ENCODE results near the gene COCH. TPM values are rescaled to one million over a fixed set of nuclear protein-coding genes. Genes with fewer than 3 reads are reported as not detected.

The COCH gene
- total and polyA plus RNA-seq, 2 experiments from 2014 or later: 12.9 to 20.6 TPM

DNA sequence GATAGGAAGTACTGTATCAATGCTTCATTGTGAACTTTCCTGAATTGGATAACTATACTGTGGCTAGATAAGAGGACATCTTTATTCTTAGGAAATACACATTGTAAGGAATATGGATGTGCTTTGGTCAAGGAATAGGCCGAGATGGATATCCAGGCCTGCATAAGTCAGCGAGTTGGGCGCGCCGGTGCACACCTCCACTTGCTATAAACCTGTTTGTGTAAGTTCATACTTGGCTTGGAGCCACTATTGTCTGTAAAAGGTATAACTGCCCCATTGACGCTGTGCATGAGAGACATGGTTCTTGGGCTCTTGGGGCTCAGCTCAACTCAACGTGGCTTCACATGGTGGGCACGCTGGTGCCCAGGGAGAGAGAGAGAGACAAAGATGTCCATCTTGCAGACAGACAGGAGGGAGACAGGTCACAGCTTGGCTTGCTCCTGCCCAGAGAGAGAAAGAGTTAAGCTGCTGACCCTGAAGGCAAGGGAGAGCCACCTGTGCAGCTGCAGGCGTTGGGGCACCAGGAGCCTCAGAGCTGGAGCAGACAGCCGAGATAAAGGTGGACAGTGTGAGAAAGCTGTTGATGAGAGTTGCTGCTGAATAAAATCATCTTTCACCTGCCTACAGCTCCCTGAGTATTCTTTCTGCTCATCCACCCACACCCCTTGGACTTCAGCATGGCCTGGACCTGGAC, 34.1 kb upstream of the COCH start:
- H4K20me1 ChIP-seq (replicated peaks; ENCODE audit: insufficient read depth): no peaks in the 10 kb centered on the region
- H3F3A ChIP-seq (replicated peaks; ENCODE audit: low read depth): no peaks in the 10 kb centered on the region
- H3K9me3 Mint-ChIP-seq: peaks cover 2% of the 10 kb centered on the region
- H3K4me2 ChIP-seq: no peak overlapping the region
- no peak for DNase-seq (ENCODE audit: low spot score)
- no peaks in the 10 kb centered on the region for H3K4me1 ChIP-seq (ENCODE audit: insufficient read depth)
- TF ChIP-seq ZNF331 (CRISPR knock-in tag; IDR thresholded peaks at IDR 0.05; ENCODE audit: low read depth): no peak
- TF ChIP-seq, protein P1, sequence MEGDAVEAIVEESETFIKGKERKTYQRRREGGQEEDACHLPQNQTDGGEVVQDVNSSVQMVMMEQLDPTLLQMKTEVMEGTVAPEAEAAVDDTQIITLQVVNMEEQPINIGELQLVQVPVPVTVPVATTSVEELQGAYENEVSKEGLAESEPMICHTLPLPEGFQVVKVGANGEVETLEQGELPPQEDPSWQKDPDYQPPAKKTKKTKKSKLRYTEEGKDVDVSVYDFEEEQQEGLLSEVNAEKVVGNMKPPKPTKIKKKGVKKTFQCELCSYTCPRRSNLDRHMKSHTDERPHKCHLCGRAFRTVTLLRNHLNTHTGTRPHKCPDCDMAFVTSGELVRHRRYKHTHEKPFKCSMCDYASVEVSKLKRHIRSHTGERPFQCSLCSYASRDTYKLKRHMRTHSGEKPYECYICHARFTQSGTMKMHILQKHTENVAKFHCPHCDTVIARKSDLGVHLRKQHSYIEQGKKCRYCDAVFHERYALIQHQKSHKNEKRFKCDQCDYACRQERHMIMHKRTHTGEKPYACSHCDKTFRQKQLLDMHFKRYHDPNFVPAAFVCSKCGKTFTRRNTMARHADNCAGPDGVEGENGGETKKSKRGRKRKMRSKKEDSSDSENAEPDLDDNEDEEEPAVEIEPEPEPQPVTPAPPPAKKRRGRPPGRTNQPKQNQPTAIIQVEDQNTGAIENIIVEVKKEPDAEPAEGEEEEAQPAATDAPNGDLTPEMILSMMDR (conservative IDR thresholded peaks at IDR 0.05; ENCODE audit: low read depth in 2 of 2): no peak
- no peak for TF ChIP-seq JUNB (IDR thresholded peaks at IDR 0.05; ENCODE audit: unreplicated experiment)
- no peak for TF ChIP-seq EZH2phosphoT487 (IDR thresholded peaks at IDR 0.05; ENCODE audit: unreplicated experiment)
- no peak for TF ChIP-seq POLR2AphosphoS5 (IDR thresholded peaks at IDR 0.05; ENCODE audit: low read depth)
- TF ChIP-seq, protein P2, sequence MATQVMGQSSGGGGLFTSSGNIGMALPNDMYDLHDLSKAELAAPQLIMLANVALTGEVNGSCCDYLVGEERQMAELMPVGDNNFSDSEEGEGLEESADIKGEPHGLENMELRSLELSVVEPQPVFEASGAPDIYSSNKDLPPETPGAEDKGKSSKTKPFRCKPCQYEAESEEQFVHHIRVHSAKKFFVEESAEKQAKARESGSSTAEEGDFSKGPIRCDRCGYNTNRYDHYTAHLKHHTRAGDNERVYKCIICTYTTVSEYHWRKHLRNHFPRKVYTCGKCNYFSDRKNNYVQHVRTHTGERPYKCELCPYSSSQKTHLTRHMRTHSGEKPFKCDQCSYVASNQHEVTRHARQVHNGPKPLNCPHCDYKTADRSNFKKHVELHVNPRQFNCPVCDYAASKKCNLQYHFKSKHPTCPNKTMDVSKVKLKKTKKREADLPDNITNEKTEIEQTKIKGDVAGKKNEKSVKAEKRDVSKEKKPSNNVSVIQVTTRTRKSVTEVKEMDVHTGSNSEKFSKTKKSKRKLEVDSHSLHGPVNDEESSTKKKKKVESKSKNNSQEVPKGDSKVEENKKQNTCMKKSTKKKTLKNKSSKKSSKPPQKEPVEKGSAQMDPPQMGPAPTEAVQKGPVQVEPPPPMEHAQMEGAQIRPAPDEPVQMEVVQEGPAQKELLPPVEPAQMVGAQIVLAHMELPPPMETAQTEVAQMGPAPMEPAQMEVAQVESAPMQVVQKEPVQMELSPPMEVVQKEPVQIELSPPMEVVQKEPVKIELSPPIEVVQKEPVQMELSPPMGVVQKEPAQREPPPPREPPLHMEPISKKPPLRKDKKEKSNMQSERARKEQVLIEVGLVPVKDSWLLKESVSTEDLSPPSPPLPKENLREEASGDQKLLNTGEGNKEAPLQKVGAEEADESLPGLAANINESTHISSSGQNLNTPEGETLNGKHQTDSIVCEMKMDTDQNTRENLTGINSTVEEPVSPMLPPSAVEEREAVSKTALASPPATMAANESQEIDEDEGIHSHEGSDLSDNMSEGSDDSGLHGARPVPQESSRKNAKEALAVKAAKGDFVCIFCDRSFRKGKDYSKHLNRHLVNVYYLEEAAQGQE (IDR thresholded peaks at IDR 0.05; ENCODE audit: unreplicated experiment): no peak
- TF ChIP-seq, protein P3, sequence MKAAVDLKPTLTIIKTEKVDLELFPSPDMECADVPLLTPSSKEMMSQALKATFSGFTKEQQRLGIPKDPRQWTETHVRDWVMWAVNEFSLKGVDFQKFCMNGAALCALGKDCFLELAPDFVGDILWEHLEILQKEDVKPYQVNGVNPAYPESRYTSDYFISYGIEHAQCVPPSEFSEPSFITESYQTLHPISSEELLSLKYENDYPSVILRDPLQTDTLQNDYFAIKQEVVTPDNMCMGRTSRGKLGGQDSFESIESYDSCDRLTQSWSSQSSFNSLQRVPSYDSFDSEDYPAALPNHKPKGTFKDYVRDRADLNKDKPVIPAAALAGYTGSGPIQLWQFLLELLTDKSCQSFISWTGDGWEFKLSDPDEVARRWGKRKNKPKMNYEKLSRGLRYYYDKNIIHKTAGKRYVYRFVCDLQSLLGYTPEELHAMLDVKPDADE (IDR thresholded peaks at IDR 0.05): no peak
- no peak for TF ChIP-seq NANOG (IDR thresholded peaks at IDR 0.05; ENCODE audit: borderline replicate concordance)
- TF ChIP-seq EZH2 (IDR thresholded peaks at IDR 0.05; ENCODE audit: low read depth, unreplicated experiment): no peak
- no peak for TF ChIP-seq ZNF114 (CRISPR knock-in tag; IDR thresholded peaks at IDR 0.05)
- TF ChIP-seq, protein P4, sequence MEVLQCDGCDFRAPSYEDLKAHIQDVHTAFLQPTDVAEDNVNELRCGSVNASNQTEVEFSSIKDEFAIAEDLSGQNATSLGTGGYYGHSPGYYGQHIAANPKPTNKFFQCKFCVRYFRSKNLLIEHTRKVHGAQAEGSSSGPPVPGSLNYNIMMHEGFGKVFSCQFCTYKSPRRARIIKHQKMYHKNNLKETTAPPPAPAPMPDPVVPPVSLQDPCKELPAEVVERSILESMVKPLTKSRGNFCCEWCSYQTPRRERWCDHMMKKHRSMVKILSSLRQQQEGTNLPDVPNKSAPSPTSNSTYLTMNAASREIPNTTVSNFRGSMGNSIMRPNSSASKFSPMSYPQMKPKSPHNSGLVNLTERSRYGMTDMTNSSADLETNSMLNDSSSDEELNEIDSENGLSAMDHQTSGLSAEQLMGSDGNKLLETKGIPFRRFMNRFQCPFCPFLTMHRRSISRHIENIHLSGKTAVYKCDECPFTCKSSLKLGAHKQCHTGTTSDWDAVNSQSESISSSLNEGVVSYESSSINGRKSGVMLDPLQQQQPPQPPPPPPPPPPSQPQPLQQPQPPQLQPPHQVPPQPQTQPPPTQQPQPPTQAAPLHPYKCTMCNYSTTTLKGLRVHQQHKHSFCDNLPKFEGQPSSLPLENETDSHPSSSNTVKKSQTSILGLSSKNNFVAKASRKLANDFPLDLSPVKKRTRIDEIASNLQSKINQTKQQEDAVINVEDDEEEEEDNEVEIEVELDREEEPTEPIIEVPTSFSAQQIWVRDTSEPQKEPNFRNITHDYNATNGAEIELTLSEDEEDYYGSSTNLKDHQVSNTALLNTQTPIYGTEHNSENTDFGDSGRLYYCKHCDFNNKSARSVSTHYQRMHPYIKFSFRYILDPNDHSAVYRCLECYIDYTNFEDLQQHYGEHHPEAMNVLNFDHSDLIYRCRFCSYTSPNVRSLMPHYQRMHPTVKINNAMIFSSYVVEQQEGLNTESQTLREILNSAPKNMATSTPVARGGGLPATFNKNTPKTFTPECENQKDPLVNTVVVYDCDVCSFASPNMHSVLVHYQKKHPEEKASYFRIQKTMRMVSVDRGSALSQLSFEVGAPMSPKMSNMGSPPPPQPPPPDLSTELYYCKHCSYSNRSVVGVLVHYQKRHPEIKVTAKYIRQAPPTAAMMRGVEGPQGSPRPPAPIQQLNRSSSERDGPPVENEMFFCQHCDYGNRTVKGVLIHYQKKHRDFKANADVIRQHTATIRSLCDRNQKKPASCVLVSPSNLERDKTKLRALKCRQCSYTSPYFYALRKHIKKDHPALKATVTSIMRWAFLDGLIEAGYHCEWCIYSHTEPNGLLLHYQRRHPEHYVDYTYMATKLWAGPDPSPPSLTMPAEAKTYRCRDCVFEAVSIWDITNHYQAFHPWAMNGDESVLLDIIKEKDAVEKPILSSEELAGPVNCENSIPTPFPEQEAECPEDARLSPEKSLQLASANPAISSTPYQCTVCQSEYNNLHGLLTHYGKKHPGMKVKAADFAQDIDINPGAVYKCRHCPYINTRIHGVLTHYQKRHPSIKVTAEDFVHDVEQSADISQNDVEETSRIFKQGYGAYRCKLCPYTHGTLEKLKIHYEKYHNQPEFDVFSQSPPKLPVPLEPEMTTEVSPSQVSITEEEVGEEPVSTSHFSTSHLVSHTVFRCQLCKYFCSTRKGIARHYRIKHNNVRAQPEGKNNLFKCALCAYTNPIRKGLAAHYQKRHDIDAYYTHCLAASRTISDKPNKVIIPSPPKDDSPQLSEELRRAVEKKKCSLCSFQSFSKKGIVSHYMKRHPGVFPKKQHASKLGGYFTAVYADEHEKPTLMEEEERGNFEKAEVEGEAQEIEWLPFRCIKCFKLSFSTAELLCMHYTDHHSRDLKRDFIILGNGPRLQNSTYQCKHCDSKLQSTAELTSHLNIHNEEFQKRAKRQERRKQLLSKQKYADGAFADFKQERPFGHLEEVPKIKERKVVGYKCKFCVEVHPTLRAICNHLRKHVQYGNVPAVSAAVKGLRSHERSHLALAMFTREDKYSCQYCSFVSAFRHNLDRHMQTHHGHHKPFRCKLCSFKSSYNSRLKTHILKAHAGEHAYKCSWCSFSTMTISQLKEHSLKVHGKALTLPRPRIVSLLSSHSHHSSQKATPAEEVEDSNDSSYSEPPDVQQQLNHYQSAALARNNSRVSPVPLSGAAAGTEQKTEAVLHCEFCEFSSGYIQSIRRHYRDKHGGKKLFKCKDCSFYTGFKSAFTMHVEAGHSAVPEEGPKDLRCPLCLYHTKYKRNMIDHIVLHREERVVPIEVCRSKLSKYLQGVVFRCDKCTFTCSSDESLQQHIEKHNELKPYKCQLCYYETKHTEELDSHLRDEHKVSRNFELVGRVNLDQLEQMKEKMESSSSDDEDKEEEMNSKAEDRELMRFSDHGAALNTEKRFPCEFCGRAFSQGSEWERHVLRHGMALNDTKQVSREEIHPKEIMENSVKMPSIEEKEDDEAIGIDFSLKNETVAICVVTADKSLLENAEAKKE (CRISPR knock-in tag; IDR thresholded peaks at IDR 0.05): no peak
- TF ChIP-seq STAT1 (IDR thresholded peaks at IDR 0.05; ENCODE audit: unreplicated experiment): no peak
- TF ChIP-seq CREB1 (CRISPR knock-in tag; IDR thresholded peaks at IDR 0.05; ENCODE audit: low read depth): no peak
- no peak overlapping the region for H3K4me3 ChIP-seq
- no peak overlapping the region for H2AFZ ChIP-seq
- H3K36me3 Mint-ChIP-seq (ENCODE audit: low read depth): no peaks in the 10 kb centered on the region
- no peaks in the 10 kb centered on the region for H3K4me1 Mint-ChIP-seq
- no peaks in the 10 kb centered on the region for H3K9me2 ChIP-seq (ENCODE audit: insufficient read depth)
- ATAC-seq: no peak
- H3K4me3 Mint-ChIP-seq: no peak overlapping the region
- H3K27ac Mint-ChIP-seq: no peak overlapping the region
- peaks cover 3% of the 10 kb centered on the region for H3K27me3 Mint-ChIP-seq (ENCODE audit: insufficient read depth, low read depth, poor library complexity)
- no peaks in the 10 kb centered on the region for H3K27me3 ChIP-seq (ENCODE audit: insufficient read depth)
- H3K79me2 ChIP-seq (replicated peaks; ENCODE audit: insufficient read depth): no peaks in the 10 kb centered on the region
- H3K27ac ChIP-seq (ENCODE audit: low read depth): no peak overlapping the region
- H3K36me3 ChIP-seq (ENCODE audit: insufficient read depth): no peaks in the 10 kb centered on the region

All from GM23338 (cell line).